GM19351 (cell line): ENCODE results near the gene CEMIP.
"Not testable (repeated sequence)": the region's sequence is repeated elsewhere in the genome, so short reads cannot be mapped to it uniquely, and the experiment has no call there.

Source experiments
- ATAC-seq: cut with Tn5 transposase; IDR thresholded peaks from one replicate; pipeline ENCODE4 v1.9.1; 2021; ENCODE audit warnings: mild to moderate bottlenecking, moderate library complexity; ENCODE audit not compliant: unreplicated experiment

The CEMIP gene

GRCh38 chr15:80950291-80951078, 171.3 kb downstream of the CEMIP start:
- no peak for ATAC-seq

GRCh38 chr15:80951941-80952340, 172.8 kb downstream of the CEMIP start:
- no peak for ATAC-seq

GRCh38 chr15:80953001-80953952, 174.1 kb downstream of the CEMIP start:
- ATAC-seq: no peak

GRCh38 chr15:80953953-80954778, 175.0 kb downstream of the CEMIP start:
- no peak for ATAC-seq

GRCh38 chr15:80955571-80956452, 176.6 kb downstream of the CEMIP start:
- ATAC-seq: not testable (repeated sequence)

GRCh38 chr15:80957556-80957955, 178.4 kb downstream of the CEMIP start:
- no peak for ATAC-seq

- ATAC-seq: no peak
Measured at GRCh38 chr15:80957976-80958375, 178.8 kb downstream of the CEMIP start.

GRCh38 chr15:80958818-80959495, 179.8 kb downstream of the CEMIP start:
- ATAC-seq: no peak

GRCh38 chr15:80965454-80965853, 186.3 kb downstream of the CEMIP start:
- ATAC-seq: not testable (repeated sequence)

GRCh38 chr15:80966431-80967197, 187.4 kb downstream of the CEMIP start:
- no peak for ATAC-seq

- no peak for ATAC-seq
Measured at GRCh38 chr15:80967451-80967850, 188.3 kb downstream of the CEMIP start.

- no peak for ATAC-seq
Measured at GRCh38 chr15:80967991-80968510, 188.9 kb downstream of the CEMIP start.

GRCh38 chr15:80969316-80969715, 190.1 kb downstream of the CEMIP start:
- ATAC-seq: no peak

- ATAC-seq: no peak
Measured at GRCh38 chr15:80970018-80970657, 191.0 kb downstream of the CEMIP start.

GRCh38 chr15:80970658-80971057, 191.5 kb downstream of the CEMIP start:
- no peak for ATAC-seq

- no peak for ATAC-seq
Measured at GRCh38 chr15:80971143-80971542, 192.0 kb downstream of the CEMIP start.

GRCh38 chr15:80972276-80972675, 193.1 kb downstream of the CEMIP start:
- no peak for ATAC-seq

- no peak for ATAC-seq
Measured at GRCh38 chr15:80974914-80975313, 195.7 kb downstream of the CEMIP start.
